Measurements from ENCODE around the gene LMNTD2.

Gene LMNTD2

GRCh38 chr11:567011-567628 lies 6.6 kb upstream of the LMNTD2 start:
- DNase-seq (ENCODE audit: low read depth) = no peak

GRCh38 chr11:565921-566509 lies 5.5 kb upstream of the LMNTD2 start:
- DNase-seq (ENCODE audit: low read depth) = no peak

GRCh38 chr11:563812-564578 lies 3.5 kb upstream of the LMNTD2 start:
- no peak for DNase-seq (ENCODE audit: low read depth)

- DNase-seq (ENCODE audit: low read depth) = no peak
Measured at GRCh38 chr11:563066-563811, 2.7 kb upstream of the LMNTD2 start.

- DNase-seq (ENCODE audit: low read depth) = no peak
Measured at GRCh38 chr11:562046-562645, 1.6 kb upstream of the LMNTD2 start.

GRCh38 chr11:561148-562003 lies 838 bp upstream of the LMNTD2 start:
- DNase-seq (ENCODE audit: low read depth) = no peak

GRCh38 chr11:559712-560304 lies 730 bp downstream of the LMNTD2 start:
- DNase-seq (ENCODE audit: low read depth) = no peak

GRCh38 chr11:559020-559620 lies 1.4 kb downstream of the LMNTD2 start:
- DNase-seq (ENCODE audit: low read depth) = no peak

- no peak for DNase-seq (ENCODE audit: low read depth)
Measured at GRCh38 chr11:558503-558902, 2.0 kb downstream of the LMNTD2 start.

- DNase-seq (ENCODE audit: low read depth) = no peak
Measured at GRCh38 chr11:557328-558132, 3.0 kb downstream of the LMNTD2 start.

- no peak for DNase-seq (ENCODE audit: low read depth)
Measured at GRCh38 chr11:556662-557256, 3.8 kb downstream of the LMNTD2 start.

GRCh38 chr11:555780-556661 lies 4.5 kb downstream of the LMNTD2 start:
- DNase-seq (ENCODE audit: low read depth) = no peak

GRCh38 chr11:555227-555779 lies 5.2 kb downstream of the LMNTD2 start:
- DNase-seq (ENCODE audit: low read depth) = no peak

GRCh38 chr11:554428-555226 lies 5.9 kb downstream of the LMNTD2 start:
- DNase-seq (ENCODE audit: low read depth) = peak; percentile 62

GRCh38 chr11:553988-554340 lies 6.6 kb downstream of the LMNTD2 start:
- no peak for DNase-seq (ENCODE audit: low read depth)

- no peak for DNase-seq (ENCODE audit: low read depth)
Measured at GRCh38 chr11:553083-553987, 7.2 kb downstream of the LMNTD2 start.

Data from stimulated activated CD8-positive, alpha-beta memory T cell treated with anti-CD3 and anti-CD28 coated beads, Interleukin-4, amount 100 ng/mL, for 24 hours (primary cell).